ENCODE results near the gene MPG.
"Not testable (repeated sequence)": the region's sequence is repeated elsewhere in the genome, so short reads cannot be mapped to it uniquely, and the experiment has no call there.

The MPG gene

DNA sequence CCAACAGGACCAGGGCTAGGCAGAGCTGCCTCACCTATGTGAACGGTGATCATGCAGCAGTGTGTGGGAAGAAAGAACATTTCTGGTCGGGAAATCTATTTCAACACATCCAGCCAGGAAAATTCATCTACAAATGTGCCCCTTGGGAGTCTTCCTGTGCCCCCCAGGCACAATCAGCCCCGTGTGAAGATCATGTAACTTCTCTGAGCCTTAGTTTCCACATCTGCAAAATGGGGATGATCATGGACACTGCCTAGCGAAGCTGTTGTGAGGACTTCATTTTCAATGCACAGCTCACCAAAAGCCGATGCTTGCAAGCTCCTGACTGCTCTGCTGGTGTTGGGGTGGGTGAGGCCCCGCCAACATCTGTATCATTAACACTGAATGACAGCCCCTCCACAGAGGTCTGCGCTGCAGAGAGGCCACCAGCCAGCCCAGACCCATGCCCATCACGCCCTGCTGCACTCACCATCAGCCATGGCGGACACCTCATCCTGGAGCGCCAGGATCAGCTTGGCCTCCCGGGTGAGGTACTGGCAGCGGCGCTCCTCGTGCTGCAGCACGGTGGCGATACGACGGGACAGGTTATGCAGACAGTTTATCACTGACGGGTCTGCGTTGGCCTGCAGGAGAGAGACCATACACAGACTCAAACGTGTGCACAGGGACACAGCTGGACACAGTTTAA, 34.3 kb downstream of the MPG start:
- no peak for DNase-seq (ENCODE audit: low read depth)

DNA sequence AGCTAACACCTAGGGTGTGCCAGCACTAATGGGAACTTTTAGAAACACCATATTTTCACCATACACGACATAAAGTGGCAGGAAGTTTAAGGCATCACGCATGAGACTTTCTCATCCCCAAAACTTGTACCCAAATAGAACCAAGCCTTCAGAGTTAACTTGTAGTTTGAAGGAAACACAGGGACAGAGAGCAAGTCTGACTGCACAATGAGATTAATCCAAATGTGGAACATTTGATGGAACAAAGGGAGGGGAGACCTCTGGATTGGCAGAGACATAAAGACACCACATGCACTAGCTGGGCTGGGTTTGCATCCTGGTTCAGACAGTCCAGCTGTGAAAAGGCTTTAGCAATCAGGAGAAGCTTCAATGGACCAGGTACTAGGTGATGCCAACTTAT, 36.3 kb downstream of the MPG start:
- DNase-seq (ENCODE audit: low read depth): no peak

DNA sequence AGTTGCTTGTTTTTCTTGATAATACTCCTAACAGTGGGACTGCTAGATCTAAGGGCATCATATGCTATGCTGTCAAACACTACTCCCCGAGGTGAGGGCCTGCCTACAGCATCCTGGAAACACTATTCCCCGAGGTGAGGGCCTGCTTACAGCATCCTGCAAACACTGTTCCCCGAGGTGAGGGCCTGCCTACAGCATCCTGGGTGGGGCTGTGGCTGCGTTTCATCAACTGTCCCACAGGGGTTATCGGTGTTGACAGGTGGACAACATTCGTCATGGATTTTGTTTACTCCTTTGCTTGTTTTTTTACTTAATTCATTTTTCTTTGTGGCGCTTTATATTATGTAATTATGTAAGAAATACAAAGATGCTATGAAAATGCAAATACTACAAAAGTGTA, 38.0 kb downstream of the MPG start:
- DNase-seq (ENCODE audit: low read depth): no peak

DNA sequence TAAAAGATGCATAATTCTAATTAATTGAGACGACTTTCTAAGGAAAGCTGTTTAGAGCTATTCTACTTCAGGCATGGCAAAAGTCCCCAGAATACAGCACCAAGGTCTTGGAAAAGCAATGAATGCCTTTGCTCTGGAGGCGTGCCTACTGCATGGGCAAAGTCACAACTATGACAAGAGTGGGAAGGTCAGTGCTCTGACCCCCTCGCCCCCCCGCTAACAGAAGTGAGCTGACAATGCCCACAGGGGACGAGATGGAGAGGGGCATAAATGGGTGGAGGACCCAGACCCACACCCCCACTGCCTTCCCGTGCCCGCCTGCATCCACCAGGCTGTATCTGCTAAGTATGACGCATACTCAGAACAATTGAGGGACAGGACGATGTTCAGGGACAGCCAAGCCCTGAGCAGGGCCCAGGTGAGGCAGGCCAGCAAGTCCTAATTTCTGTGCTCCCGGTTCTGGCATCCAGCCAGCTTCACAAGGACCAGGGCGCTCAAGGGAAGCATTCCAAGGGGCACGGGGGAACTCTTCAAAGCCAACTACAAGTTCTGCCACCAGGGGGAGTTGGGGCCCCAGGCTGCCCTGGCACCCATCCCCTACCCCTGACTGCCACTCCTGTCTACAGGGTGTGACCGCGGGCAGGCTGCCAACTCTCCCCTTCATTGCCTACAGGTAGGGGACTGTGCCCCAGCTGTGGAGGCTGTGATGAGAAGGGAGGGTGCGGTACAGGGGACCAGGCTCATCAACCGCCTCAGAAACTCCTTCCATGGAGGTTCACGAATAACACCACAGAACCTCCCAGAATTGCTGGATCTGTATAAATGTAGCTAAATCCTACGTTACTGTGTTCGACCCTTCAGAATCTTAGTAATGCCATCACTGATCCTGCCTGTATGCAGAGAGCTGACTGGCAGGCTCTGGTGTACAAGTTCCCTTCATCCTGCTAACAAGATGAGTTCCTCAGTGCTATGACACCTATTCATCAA, 39.6 kb downstream of the MPG start:
- no peak for DNase-seq (ENCODE audit: low read depth)

DNA sequence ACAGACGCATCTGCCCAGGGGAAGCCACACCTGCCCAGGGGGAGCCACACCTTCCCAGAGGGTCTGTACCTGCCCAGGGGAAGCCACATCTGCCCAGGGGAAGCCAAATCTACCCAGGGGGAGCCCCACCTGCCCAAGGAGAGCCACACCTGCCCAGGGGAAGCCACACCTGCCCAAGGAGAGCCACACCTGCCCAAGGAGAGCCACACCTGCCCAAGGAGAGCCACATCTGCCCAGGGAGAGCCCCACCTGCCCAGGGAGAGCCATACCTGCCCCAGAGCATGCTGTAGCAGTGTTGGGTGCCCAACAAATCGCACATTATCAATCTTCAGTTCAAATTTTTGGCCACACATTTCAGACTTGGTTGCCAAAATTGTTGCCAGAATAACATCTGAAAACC, 40.8 kb downstream of the MPG start:
- DNase-seq (ENCODE audit: low read depth): no peak

DNA sequence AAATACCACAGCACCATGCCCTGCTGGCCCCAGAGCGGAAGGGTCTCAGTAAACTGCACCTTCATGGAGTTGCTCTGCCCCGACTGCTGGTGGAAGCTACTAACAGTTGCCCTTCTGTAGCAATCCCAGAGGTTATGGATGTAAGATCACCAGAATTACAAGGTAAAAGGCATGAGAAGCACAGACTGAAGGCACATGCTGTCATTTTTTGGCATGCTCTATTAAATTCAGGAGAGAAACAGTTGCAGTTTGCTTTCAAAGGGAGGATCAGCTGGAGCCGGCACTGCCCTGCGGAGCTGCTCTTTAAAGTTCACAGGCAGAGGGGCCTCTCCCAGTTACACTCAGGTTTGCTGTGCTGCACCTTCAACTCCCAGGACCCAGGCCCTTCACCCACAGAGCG, 41.3 kb downstream of the MPG start:
- no peak for DNase-seq (ENCODE audit: low read depth)

DNA sequence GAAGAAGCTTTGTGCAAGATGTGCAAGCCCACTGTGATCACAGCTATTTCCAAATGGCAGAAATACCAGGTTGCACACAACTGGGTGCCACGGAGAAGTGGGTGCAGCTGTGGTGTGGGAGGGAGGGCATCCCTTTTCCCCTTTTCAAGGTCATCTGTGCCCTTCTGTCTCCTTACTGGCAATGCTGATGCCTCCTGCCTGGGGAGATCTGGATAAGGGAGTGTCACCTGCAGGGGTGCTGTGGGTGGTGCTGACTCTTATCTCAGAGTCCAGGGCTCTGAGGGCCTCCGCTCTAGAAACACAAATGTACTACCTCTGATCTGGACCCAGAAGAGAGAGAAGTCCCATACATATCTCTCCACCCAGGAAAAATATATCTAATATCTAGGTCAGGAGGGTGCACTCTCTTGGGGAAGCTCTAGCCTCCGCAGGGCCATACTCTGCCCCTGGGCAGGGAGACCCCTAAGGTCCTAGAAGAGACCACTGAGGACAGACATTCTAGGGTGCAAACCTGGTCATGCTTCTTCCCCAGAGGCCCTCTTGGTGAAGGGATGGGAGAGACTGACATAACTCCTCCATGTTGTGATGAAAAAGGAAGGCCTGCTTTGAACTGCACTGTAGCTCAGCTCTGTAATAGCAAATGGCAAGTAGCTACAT, 41.9 kb downstream of the MPG start:
- DNase-seq (ENCODE audit: low read depth): no peak

DNA sequence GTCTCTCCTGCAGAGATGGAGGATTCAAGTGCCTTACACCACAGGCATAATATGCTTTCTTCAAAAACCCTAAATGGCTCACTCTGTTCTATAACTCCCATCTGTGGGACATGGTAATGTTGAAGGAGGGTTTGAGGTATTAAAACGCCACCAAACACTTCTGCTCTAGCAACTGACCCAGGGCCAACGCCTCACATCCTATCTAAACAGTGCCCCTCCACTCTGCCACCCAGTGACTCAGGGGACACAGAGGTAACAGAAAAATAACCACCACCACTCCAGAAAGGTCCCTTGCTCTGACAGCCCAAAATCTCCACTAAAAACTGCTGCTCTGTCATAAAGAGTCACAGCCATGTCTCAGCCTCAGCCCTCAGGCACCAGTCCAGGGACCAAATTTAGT, 42.7 kb downstream of the MPG start:
- no peak for DNase-seq (ENCODE audit: low read depth)

DNA sequence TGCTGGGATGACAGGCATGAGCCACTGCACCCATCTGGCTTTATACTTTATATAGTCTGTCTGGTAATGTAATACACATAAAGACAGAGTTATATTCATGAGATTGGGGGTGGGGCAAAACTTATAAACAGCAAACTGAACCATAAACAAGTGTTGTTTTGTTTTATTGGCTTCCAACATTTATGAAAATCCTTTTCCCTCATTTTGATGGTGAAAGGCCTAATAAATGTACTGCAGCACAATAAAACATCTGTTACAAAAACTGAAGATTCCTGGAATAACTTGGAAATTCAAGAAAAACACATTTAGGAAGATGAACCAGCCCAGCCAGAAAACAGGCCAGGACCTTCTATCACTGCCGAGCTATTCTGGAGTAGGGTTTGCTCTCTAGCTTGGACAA, 44.3 kb downstream of the MPG start:
- DNase-seq (ENCODE audit: low read depth): no peak

DNA sequence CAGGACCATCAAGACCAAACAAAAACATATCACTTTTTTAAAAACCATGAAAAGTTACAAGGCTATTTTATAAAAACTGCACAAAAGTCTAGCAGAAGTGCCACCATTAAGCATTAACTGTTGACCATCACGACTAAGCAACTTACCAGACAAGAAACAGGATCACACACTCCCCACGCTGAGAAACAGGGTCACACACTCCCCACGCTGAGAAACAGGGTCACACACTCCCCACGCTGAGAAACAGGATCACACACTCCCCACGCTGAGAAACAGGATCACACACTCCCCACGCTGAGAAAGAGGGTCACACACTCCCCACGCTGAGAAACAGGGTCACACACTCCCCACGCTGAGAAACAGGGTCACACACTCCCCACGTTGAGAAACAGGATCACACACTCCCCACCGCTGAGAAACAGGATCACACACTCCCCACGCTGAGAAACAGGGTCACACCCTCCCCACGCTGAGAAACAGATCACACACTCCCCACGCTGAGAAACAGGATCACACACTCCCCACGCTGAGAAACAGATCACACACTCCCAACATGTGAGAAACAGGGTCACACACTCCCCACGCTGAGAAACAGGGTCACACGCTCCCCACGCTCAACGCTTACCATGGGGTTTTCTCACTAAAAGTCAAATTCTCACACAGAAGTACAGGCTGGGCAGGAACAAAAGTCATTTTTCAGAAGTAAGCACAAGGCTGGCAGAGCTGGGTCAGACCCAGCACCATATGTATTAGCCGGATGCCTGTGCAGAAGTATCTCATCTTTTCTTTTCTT, 45.7 kb downstream of the MPG start:
- DNase-seq (ENCODE audit: low read depth): not testable (repeated sequence)

DNA sequence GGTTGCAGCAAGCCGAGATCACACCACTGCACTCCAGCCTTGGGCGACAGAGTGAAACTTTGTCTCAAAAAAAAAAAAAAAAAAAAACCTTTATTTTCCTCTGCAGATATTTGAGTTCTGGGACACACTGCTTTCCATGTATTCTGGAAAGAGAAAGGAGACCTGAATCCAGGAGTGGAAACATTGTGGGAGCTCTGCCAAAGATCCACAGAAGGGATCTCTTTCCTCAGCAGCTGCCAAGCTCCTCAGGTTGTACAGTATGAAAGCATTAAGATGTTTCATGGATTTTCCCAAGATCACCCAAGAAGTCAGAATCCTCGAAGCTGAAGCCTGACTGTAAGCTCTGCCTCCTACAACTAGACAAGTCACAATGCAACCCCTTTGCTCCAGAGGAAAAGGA, 47.0 kb downstream of the MPG start:
- DNase-seq (ENCODE audit: low read depth): no peak

DNA sequence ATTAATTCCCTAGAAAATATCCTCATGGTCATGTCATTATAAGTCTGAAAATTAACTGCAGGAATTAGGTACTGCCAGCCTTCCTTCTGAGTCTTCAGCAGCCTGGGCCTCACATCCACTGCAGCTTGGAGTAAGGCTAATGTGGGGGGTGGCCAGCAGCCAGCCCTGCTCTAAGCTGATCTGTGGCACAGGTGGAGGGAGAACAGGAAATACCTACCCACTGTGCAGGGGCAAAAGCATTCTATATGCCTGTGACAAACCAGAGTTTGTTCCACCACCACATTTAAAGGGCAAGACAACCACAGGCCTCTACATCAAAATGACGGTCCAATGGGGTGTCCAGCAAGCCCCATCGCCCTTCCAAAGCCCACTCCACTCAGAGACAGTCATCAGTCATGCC, 51.0 kb downstream of the MPG start:
- no peak for DNase-seq (ENCODE audit: low read depth)

DNA sequence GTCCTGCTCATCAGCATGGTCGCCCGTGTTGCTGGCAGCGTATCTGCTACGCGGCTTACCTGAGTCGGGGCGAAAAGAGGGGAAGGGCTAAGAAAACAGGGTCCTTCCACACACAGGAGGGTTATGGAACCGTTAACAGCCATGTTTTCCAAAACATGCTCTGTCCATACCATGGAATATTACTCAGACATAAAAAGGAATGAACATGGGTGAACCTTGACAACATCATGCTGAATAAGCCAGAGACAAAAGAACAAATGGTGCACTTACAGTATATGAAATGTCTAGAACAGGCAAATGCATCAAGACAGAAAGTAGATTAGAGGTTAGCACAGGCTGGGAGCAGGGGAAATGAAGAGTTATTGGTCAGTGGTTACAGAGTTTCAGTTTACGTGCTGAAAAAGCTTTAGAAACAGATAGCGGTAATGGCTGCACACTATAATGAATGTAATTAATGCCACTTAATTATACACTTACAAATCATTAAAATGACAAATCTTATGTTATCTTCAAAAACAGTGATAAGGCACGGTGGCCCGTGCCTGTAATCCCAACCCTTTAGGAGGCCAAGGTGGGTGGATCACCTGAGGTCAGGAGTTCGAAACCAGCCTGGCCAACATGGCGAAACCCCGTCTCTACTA, 52.6 kb downstream of the MPG start:
- DNase-seq (ENCODE audit: low read depth): no peak

DNA sequence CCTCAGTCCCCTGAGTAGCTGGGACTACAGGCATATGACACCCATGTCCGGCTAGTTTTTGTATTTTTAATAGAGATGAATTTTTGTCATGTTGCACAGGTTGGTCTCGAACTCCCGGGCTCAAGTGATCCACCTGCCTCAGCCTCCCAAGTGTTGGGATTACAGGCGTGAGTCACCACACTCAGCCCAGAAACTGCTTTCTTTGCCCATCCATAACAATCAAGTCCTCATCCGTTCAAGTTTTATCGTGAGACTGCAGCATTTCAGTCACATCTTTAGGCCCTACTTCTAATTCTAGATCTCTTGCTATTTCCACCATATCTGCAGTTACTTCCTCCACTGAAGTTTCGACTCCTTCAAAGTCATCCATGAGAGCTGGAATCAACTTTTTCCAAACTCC, 54.1 kb downstream of the MPG start:
- DNase-seq (ENCODE audit: low read depth): no peak

DNA sequence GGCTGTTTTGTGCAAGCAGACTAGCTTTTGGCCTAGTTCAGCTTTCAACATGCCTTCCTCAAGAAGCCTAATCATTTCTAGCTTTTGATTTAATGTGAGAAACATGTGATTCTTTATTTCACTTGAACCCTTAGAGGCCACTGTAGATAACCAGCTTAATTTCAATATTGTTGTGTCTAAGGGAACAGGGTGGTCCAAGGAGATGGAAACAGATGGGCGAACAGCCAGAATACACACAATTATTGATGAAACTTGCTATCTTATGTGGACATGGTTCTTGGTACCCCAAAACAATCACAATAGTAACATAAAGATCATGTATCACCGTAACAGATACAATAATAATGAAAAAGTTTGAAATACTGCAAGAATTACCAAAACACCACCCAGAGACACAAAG, 55.7 kb downstream of the MPG start:
- no peak for DNase-seq (ENCODE audit: low read depth)
